OCI-LY7 (cell line): Measurements from ENCODE around the gene HOXA4.

Experiments used
- CTCF ChIP-seq: fragments of 200-600 bp; sonication (generic); conservative IDR thresholded peaks from 2 replicates; pipeline ENCODE4 v1.5.1; 2014; ENCODE audit warnings: mild to moderate bottlenecking, antibody characterized with exemption, low read length, moderate library complexity, mixed read lengths
- EZH2phosphoT487 ChIP-seq: fragments of 200-600 bp; sonication (generic); IDR thresholded peaks from 2 replicates; pipeline ENCODE4 v1.6.1; 2018; ENCODE audit warnings: low read depth, borderline replicate concordance, mild to moderate bottlenecking, mixed run types, antibody characterized with exemption, low read length, moderate library complexity, mixed read lengths

- TF ChIP-seq EZH2phosphoT487 (no peak), CTCF (no peak)
Observed at GRCh38 chr7:27159266-27160144, 28.9 kb upstream of the HOXA4 start.
